VCaP (cell line): ENCODE measurements around the gene GDF2.

Experiments
- H3K27ac ChIP-seq: fragments of 450-650 bp; 2 replicates; pipeline ENCODE4 v1.5.1; 2017
- CTCF ChIP-seq: fragments of 450-650 bp; conservative IDR thresholded peaks from 2 replicates; pipeline ENCODE4 v1.5.1; 2017; ENCODE audit warnings: mild to moderate bottlenecking, moderate library complexity

GDF2 gene

DNA sequence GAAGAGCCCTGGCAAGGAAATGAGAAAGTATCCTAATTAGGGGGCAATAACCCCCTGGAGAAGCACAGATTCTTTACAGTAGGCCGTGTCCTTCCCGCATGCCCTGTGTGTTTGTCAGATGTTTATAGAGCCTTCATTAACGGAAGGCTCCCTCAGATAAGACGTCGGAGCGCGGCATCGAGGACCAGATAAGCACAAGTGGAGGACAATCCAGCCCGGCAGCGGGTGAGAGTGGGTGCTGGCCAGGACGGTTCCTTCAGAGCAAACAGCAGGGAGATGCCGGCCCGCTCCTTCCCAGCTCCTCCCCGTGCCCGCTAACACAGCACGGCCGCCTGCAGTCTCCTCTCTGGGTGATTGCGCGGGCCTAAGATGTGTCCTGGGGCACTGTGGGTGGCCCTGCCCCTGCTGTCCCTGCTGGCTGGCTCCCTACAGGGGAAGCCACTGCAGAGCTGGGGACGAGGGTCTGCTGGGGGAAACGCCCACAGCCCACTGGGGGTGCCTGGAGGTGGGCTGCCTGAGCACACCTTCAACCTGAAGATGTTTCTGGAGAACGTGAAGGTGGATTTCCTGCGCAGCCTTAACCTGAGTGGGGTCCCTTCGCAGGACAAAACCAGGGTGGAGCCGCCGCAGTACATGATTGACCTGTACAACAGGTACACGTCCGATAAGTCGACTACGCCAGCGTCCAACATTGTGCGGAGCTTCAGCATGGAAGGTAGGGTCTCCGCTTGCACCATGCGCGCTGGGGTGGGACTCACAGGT is at the start of gene GDF2:
GDF2 (plus strand) TSS at position 155 of the 762 bp plus-strand sequence; CDS start at position 370, 215 bp downstream.
- TF ChIP-seq CTCF = no peak
- no peak within 1 kb of the TSS for H3K27ac ChIP-seq

DNA sequence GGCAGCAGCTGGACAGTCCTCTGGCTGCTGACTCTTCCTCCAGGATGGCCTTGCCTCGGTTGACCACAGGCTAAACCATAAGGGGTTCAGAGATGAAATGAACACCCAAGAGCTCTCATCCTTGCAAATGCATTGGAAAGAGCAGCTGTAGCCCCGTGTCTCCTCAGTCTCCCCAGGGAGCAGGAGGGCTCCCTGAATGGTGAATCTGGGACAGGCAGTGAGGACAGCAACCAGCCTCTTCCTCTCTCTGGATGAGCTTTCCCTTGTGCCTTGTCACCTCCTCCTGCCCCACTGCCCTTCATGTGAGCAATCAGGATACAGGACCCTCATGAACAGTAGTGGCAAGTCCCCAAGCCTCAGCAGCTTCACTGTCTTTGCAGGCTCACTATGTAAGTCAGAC is 46.2 kb upstream of the GDF2 start:
- TF ChIP-seq CTCF = no peak
- no peak overlapping the region for H3K27ac ChIP-seq

- H3K27ac ChIP-seq = no peak overlapping the region
- TF ChIP-seq CTCF = no peak
Observed at GRCh38 chr10:47276576-47277351, 45.5 kb upstream of the GDF2 start.

DNA sequence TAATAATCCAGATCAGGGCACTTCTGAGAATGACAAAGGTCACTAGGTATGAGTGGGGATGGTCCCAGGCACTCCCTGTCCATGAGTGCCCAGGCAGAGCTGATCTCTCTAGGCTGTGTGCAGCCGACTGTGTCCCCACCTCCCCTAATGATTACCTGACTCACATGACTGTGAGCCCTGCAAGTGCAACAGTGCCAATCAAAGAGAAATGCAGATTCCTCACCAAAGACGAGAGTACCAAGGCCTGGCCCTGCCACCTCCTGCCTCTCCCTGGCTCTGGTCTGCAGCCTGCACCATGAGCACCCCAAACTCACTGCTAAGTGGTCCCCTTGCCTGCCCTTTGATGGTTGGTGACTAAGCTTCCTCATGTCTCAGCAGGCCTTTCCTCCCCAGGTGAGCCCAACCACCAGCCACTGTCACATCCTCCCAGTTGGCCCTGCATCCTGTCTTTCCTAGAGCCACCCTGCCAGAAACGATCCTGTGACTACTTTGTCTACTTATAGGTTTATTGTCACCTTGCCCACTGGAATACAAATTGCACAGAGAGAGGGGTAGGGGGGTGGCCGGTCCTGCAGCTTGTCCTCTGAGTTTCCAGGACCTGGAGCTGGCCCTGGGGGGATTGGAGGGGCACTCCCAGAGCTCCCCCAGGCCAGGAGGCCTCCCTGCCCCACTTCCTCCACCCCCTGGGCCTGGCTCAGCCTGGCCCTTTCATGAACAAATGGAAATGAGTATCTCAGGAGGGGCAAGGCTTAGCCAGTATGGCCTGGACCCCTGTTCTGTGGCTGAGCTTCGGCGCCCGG is 44.7 kb upstream of the GDF2 start:
- H3K27ac ChIP-seq = 0 out of 2 replicates have a peak overlapping the region, but pooled peaks have one; percentile 3
- no peak for TF ChIP-seq CTCF

GRCh38 chr10:47278152-47278473 is 44.1 kb upstream of the GDF2 start:
- TF ChIP-seq CTCF = no peak
- H3K27ac ChIP-seq = 0 out of 2 replicates have a peak overlapping the region, but pooled peaks have one; percentile 3

GRCh38 chr10:47278720-47279119 is 43.5 kb upstream of the GDF2 start:
- no peak for TF ChIP-seq CTCF
- no peak overlapping the region for H3K27ac ChIP-seq

DNA sequence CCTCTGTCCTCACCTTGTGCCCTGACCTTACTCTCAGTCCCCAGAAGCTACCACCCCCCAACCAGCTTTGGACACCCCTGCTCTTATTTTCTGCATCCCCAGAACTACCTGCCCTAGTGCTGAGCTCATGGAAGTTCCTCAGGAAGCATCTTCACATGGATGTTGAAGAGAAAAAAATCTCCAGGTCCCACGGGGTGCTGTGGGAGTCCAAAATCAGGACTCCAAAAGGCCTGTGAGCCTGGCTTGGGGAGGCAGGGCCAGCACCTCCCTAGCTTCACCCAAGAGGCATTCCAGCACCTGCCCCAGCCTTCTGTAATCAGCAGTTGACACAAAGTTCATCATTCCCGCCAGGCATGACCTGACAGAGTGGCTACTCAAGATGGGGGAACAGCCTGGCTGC is 43.0 kb upstream of the GDF2 start:
- no peak overlapping the region for H3K27ac ChIP-seq
- TF ChIP-seq CTCF = no peak
